CD4-positive, alpha-beta T cell (primary cell): ENCODE measurements around the gene MTCL1. TPM values are rescaled to one million over a fixed set of nuclear protein-coding genes. Genes with fewer than 3 reads are reported as not detected.

ENCODE experiments used
- ATAC-seq: fragments of 200-7000 bp; cut with Tn5 transposase; one replicate; pipeline ENCODE4 v1.10.0; 2022; ENCODE audit warnings: mild to moderate bottlenecking; ENCODE audit not compliant: poor library complexity
- CTCF ChIA-PET: fragments of 350-600 bp; sonication (Branson Sonifier 250); formaldehyde crosslinking; loops from one replicate; lab custom pipeline; 2021; ENCODE audit warnings: antibody characterized with exemption, inconsistent platforms; lab: Charles Lee
- POLR2A ChIA-PET: fragments of 350-600 bp; sonication (Branson Sonifier 250); formaldehyde crosslinking; loops from one replicate; lab custom pipeline; 2021; ENCODE audit warnings: antibody characterized with exemption, inconsistent platforms; lab: Charles Lee
- DNase-seq, 14 experiments: peaks; one replicate each; pipeline ENCODE4 v3.0.0-alpha.2; 2013 to 2020; ENCODE audit warnings: mixed read lengths in 2 of 14
- H3K27ac ChIP-seq, 2 donors: one replicate each; pipeline versions ENCODE4 v1.5.1 to v1.7.0; 2013; ENCODE audit warnings: low read length in 2 of 2, low read depth in 1 of 2, mild to moderate bottlenecking in 1 of 2
- H3K27me3 ChIP-seq, 2 experiments: 1 replicate in 1 of 2; 2 replicates in 1 of 2; pipeline versions ENCODE4 v1.6.1 to v1.7.0; 2013; ENCODE audit warnings: low read length in 2 of 2, control low read depth in 1 of 2, mild to moderate bottlenecking in 1 of 2, moderate library complexity in 1 of 2; ENCODE audit not compliant: insufficient read depth in 2 of 2, control insufficient read depth in 1 of 2
- H3K36me3 ChIP-seq: one replicate; pipeline ENCODE4 v1.6.1; 2013; ENCODE audit warnings: low read length, control low read depth; ENCODE audit not compliant: insufficient read depth
- H3K4me1 ChIP-seq: one replicate; pipeline ENCODE4 v1.6.1; 2013; ENCODE audit warnings: low read length, control low read depth; ENCODE audit not compliant: insufficient read depth
- H3K4me3 ChIP-seq: one replicate; pipeline ENCODE4 v1.5.1; 2013; ENCODE audit warnings: mild to moderate bottlenecking, low read length, moderate library complexity
- H3K9me3 ChIP-seq, 2 experiments: 1 replicate in 1 of 2; 2 replicates in 1 of 2; pipeline versions ENCODE4 v1.6.1 to v1.7.0; 2013; ENCODE audit warnings: low read length in 2 of 2, mild to moderate bottlenecking in 2 of 2, control low read depth in 1 of 2, moderate library complexity in 1 of 2; ENCODE audit not compliant: control insufficient read depth in 1 of 2, insufficient read depth in 1 of 2
- H3K27ac Mint-ChIP-seq: one replicate; pipeline ENCODE4 v1.8.0; 2020; ENCODE audit warnings: mixed read lengths
- H3K27me3 Mint-ChIP-seq: one replicate; pipeline ENCODE4 v1.8.0; 2021; ENCODE audit warnings: mixed read lengths
- H3K36me3 Mint-ChIP-seq: one replicate; pipeline ENCODE4 v1.8.0; 2021; ENCODE audit warnings: low read depth, mixed read lengths
- H3K4me1 Mint-ChIP-seq: one replicate; pipeline ENCODE4 v1.8.0; 2021; ENCODE audit warnings: low read depth, mixed read lengths
- H3K4me3 Mint-ChIP-seq: one replicate; pipeline ENCODE4 v1.8.0; 2020; ENCODE audit warnings: mild to moderate bottlenecking, mixed read lengths
- H3K9me3 Mint-ChIP-seq: one replicate; pipeline ENCODE4 v1.8.0; 2020; ENCODE audit warnings: mixed read lengths
- intact Hi-C, 2 experiments: fragments of 100-400 bp; cut with DNase I in 1 of 2; cut with micrococcal nuclease in 1 of 2; formaldehyde crosslinking; loops; one replicate each; pipeline versions ENCODE4 v1.15.1 to v1.9.0; 2023 to 2025; cut with DNase I, micrococcal nuclease
- total RNA-seq, 174 experiments: library from RNA in 2 of 174; stranded (reverse) in 2 of 174; gene quantifications; one replicate each; pipeline ENCODE4 v1.2.3 and lab custom pipeline; 2021 to 2026
- TF ChIP-seq, protein P1 (sequence below): fragments of 200-600 bp; IDR thresholded peaks from one replicate; pipeline ENCODE4 v1.8.0; 2022; ENCODE audit warnings: antibody characterized with exemption, mild to moderate bottlenecking

MTCL1 gene
- total RNA-seq, 2 experiments from 2014 or later: 0.11 to 0.55 TPM

DNA sequence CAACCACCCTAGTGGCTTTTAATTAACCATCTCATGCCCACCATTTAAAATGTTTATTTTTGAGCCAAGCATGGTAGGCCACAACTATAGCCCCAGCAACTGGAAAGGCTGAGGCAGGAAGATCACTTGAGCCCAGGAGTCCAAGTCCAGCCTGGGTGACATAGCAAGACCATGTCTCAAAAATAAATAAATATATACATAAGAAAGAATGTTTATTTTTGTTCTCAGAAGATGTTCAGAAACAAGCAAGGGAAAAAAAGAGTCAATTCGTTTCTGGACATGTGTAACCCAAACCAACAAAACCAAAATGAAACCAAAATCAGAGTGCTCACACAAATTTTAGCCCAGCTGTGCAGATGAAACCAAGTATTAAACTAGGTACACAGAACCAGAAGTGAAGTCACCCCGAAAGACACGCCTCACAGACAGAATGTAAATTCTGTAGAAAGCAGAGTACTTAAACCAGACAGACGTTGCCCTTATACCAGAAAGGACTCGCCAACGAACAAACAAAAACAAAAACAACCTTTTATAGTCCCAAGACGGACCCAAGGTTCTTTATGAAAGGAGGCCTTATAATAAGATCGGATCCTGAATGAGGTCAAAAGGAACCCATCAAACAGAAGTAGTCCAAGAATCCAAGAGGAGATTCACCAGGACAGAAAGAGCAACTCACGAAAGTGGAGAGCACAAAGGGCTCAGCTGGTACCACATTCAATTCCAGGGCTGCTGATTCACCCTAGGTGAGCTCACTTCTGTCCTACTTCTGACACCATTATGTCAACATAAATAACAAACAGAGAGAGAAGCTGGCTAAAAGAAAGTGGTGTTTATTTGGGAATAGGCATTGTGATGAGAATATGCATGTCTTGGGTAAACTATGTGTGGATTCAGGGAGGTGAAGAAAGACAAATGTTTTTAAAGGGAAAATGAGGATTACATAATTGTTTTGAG, 31.8 kb upstream of the MTCL1 start:
- Mint-ChIP-seq H3K4me3 (no peak overlapping the region), H3K27me3 (no peaks in the 10 kb centered on the region), H3K4me1 (no peaks in the 10 kb centered on the region), H3K27ac (no peak overlapping the region), H3K9me3 (no peaks in the 10 kb centered on the region), H3K36me3 (no peaks in the 10 kb centered on the region)
- intact Hi-C loops: no loop called here
- POLR2A ChIA-PET: no interaction called here
- H3K9me3 ChIP-seq: no peaks in the 10 kb centered on the region
- H3K27ac ChIP-seq: no peak overlapping the region
- TF ChIP-seq, protein P1, sequence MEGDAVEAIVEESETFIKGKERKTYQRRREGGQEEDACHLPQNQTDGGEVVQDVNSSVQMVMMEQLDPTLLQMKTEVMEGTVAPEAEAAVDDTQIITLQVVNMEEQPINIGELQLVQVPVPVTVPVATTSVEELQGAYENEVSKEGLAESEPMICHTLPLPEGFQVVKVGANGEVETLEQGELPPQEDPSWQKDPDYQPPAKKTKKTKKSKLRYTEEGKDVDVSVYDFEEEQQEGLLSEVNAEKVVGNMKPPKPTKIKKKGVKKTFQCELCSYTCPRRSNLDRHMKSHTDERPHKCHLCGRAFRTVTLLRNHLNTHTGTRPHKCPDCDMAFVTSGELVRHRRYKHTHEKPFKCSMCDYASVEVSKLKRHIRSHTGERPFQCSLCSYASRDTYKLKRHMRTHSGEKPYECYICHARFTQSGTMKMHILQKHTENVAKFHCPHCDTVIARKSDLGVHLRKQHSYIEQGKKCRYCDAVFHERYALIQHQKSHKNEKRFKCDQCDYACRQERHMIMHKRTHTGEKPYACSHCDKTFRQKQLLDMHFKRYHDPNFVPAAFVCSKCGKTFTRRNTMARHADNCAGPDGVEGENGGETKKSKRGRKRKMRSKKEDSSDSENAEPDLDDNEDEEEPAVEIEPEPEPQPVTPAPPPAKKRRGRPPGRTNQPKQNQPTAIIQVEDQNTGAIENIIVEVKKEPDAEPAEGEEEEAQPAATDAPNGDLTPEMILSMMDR: no peak
- DNase-seq: no peak
- H3K36me3 ChIP-seq: no peaks in the 10 kb centered on the region
- H3K4me1 ChIP-seq: no peaks in the 10 kb centered on the region
- no peak overlapping the region for H3K4me3 ChIP-seq
- CTCF ChIA-PET: interaction anchor here (1.0 kb wide), 1 partner anchor 19 kb away, joined by 3 read pairs; no protein-coding TSS in a partner anchor
- no peak for ATAC-seq
- no peaks in the 10 kb centered on the region for H3K27me3 ChIP-seq

DNA sequence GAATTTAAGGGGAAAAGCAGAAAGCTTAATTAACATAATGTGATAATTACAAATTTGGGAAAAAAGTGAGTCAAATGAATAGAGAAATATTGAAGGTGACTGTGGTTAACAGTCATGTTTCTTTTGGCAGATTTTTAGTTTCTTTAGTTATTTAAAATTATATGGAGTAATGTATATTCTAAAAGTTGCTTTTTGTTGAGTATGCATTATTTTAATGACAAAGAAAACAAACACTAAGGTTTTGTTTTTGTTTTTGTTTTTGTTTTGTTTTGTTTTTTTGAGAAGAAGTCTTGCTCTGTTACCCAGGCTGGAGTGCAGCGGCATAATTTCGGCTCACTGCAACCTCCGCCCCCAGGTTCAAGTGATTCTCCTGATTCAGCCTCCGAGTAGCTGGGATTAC, 30.3 kb upstream of the MTCL1 start:
- H3K36me3 ChIP-seq: no peaks in the 10 kb centered on the region
- H3K4me3 Mint-ChIP-seq: no peak overlapping the region
- ATAC-seq: no peak
- no peak overlapping the region for H3K27ac Mint-ChIP-seq
- no peaks in the 10 kb centered on the region for H3K27me3 ChIP-seq
- no peaks in the 10 kb centered on the region for H3K27me3 Mint-ChIP-seq
- CTCF ChIA-PET: no interaction called here
- POLR2A ChIA-PET: no interaction called here
- H3K9me3 ChIP-seq: no peaks in the 10 kb centered on the region
- intact Hi-C loops: no loop called here
- TF ChIP-seq, protein P1: no peak
- no peak for DNase-seq
- H3K27ac ChIP-seq: no peak overlapping the region
- no peaks in the 10 kb centered on the region for H3K36me3 Mint-ChIP-seq
- no peaks in the 10 kb centered on the region for H3K4me1 ChIP-seq
- no peak overlapping the region for H3K4me3 ChIP-seq
- H3K9me3 Mint-ChIP-seq: no peaks in the 10 kb centered on the region
- H3K4me1 Mint-ChIP-seq: no peaks in the 10 kb centered on the region

GRCh38 chr18:8681196-8681595, 24.2 kb upstream of the MTCL1 start:
- TF ChIP-seq, protein P1: no peak
- CTCF ChIA-PET: no interaction called here
- no peak overlapping the region for H3K27ac Mint-ChIP-seq

More at GRCh38 chr18:8681196-8681595, 24.2 kb upstream of the MTCL1 start:
- no peak overlapping the region for H3K4me3 Mint-ChIP-seq
- H3K27ac ChIP-seq: no peak overlapping the region
- ATAC-seq (no peak), DNase-seq (no peak)
- H3K27me3 Mint-ChIP-seq: no peaks in the 10 kb centered on the region
- intact Hi-C loops: no loop called here
- no peaks in the 10 kb centered on the region for H3K36me3 ChIP-seq
- H3K36me3 Mint-ChIP-seq: no peaks in the 10 kb centered on the region
- H3K4me3 ChIP-seq: no peak overlapping the region
- POLR2A ChIA-PET: no interaction called here
- H3K4me1 ChIP-seq: no peaks in the 10 kb centered on the region
- no peaks in the 10 kb centered on the region for H3K27me3 ChIP-seq
- H3K9me3 ChIP-seq: no peaks in the 10 kb centered on the region
- no peaks in the 10 kb centered on the region for H3K4me1 Mint-ChIP-seq
- H3K9me3 Mint-ChIP-seq: no peaks in the 10 kb centered on the region
